Esophagus squamous epithelium (tissue), 5 donors: Measurements from ENCODE around the gene GEMIN7. TPM values are rescaled to one million over a fixed set of nuclear protein-coding genes. Genes with fewer than 3 reads are reported as not detected.
A peak's percentile ranks its signal among the peaks of the same experiment; 100 is the strongest.

Experiments used
- DNase-seq: peaks from one replicate; lab custom pipeline; 2025; lab: John Stamatoyannopoulos, UW
- H3K27ac ChIP-seq, 4 donors: fragments of 200-600 bp; sonication (generic); one replicate each; pipeline ENCODE4 v1.5.1; 2016 to 2019; ENCODE audit warnings: mild to moderate bottlenecking in 1 of 4
- H3K27me3 ChIP-seq, 4 donors: fragments of 200-600 bp; sonication (generic); 1 replicate in 3 of 4; 2 replicates in 1 of 4; pipeline versions ENCODE4 v1.5.1 to v1.6.0; 2017 to 2021; ENCODE audit warnings: antibody characterized with exemption in 1 of 4
- H3K36me3 ChIP-seq, 3 donors: fragments of 200-600 bp; sonication (generic); one replicate each; pipeline ENCODE4 v1.5.1; 2016 to 2019
- H3K4me1 ChIP-seq, 3 donors: fragments of 200-600 bp; sonication (generic); one replicate each; pipeline ENCODE4 v1.5.1; 2017 to 2019
- H3K4me3 ChIP-seq, 4 donors: fragments of 200-600 bp; sonication (generic); 1 replicate in 3 of 4; 2 replicates in 1 of 4; pipeline ENCODE4 v1.5.1; 2016 to 2019; ENCODE audit warnings: mild to moderate bottlenecking in 2 of 4, moderate library complexity in 1 of 4
- H3K9me3 ChIP-seq, 3 donors: fragments of 200-600 bp; sonication (generic); one replicate each; pipeline ENCODE4 v1.5.1; 2016 to 2019
- POLR2A ChIP-seq, 4 donors: fragments of 450-650 bp; IDR thresholded peaks; one replicate each; pipeline ENCODE4 v1.6.1; 2017; ENCODE audit warnings: antibody characterized with exemption in 4 of 4, mild to moderate bottlenecking in 4 of 4, moderate library complexity in 3 of 4
- WGBS, 2 donors: methylation state at CpG; one replicate each; pipeline ENCODE4 v1.1.5; 2018; 5-methylcytosine and 5-hydroxymethylcytosine counted together
- intact Hi-C: fragments of 100-400 bp; cut with DNase I; formaldehyde crosslinking; loops from one replicate; pipeline ENCODE4 v1.15.0; 2022
- total RNA-seq, 4 donors: library from RNA; depleted of rRNA; stranded (reverse); fragments of >200 nt; gene quantifications; one replicate each; pipeline ENCODE4 v1.1.0, GENCODE V29; 2016
- TF ChIP-seq, protein P1 (sequence below), 6 experiments: fragments of 450-650 bp in 4 of 6; fragments of 200-600 bp in 2 of 6; sonication (generic) in 2 of 6; IDR thresholded peaks; one replicate each; pipeline ENCODE4 v1.5.1; 2016 to 2019; ENCODE audit warnings: antibody characterized with exemption in 6 of 6, mild to moderate bottlenecking in 4 of 6, moderate library complexity in 4 of 6
- donor health status: DM: yes; HTN: yes; CAD: no.

GEMIN7 gene
- total RNA-seq, 4 donors from 2014 or later: 22.3 to 28.0 (median 25.4) TPM

- intact Hi-C loops: no loop called here
- DNase-seq: no peak
- Histone ChIP-seq H3K4me3 (no peak overlapping the region), H3K36me3 (peaks cover 6 to 91% (median 17%) of the 10 kb centered on the region in 3 donors), H3K4me1 (peaks cover 4 to 24% (median 8%) of the 10 kb centered on the region in 3 donors), H3K27ac (no peak overlapping the region), H3K9me3 (no peaks in the 10 kb centered on the region), H3K27me3 (no peaks in the 10 kb centered on the region)
- TF ChIP-seq POLR2A (IDR thresholded peaks at IDR 0.05): no peak
- TF ChIP-seq, protein P1, sequence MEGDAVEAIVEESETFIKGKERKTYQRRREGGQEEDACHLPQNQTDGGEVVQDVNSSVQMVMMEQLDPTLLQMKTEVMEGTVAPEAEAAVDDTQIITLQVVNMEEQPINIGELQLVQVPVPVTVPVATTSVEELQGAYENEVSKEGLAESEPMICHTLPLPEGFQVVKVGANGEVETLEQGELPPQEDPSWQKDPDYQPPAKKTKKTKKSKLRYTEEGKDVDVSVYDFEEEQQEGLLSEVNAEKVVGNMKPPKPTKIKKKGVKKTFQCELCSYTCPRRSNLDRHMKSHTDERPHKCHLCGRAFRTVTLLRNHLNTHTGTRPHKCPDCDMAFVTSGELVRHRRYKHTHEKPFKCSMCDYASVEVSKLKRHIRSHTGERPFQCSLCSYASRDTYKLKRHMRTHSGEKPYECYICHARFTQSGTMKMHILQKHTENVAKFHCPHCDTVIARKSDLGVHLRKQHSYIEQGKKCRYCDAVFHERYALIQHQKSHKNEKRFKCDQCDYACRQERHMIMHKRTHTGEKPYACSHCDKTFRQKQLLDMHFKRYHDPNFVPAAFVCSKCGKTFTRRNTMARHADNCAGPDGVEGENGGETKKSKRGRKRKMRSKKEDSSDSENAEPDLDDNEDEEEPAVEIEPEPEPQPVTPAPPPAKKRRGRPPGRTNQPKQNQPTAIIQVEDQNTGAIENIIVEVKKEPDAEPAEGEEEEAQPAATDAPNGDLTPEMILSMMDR (IDR thresholded peaks at IDR 0.05): no peak
- WGBS, 2 donors: 84 to 96% methylated on average over 4 of the region's 4 CpGs
Observed at GRCh38 chr19:45086480-45086879, 7.4 kb downstream of the GEMIN7 start.

DNA sequence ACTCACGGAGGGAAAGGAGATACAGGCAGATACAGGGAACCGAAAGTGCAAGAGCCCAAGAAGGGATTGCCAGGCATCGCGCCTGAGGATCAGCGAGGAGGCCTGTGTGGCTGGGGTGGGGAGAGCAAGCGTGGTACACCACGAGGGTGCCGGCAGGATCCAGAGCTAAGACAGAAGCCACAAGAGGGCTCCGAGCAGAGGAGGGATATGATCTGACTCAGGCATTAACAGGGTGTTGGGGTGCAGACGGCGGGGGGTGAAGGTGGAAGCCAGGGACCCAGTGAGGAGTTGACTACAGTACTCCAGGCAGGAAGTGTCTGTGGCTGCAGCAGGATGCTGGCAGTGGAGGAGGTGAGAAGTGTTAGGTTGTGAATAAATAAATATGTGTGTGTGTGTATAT is 8.5 kb downstream of the GEMIN7 start:
- peaks cover 0 to 80% (median 9%) of the 10 kb centered on the region in 3 donors for H3K36me3 ChIP-seq
- no peak for DNase-seq
- TF ChIP-seq POLR2A (IDR thresholded peaks at IDR 0.05): no peak
- TF ChIP-seq, protein P1 (IDR thresholded peaks at IDR 0.05): no peak
- intact Hi-C loops: no loop called here
- no peak overlapping the region for H3K4me3 ChIP-seq
- no peaks in the 10 kb centered on the region for H3K27me3 ChIP-seq
- no peaks in the 10 kb centered on the region for H3K9me3 ChIP-seq
- peaks cover 4 to 33% (median 8%) of the 10 kb centered on the region in 3 donors for H3K4me1 ChIP-seq
- WGBS, 2 donors: 57 to 75% methylated on average over 11 of the region's 11 CpGs
- H3K27ac ChIP-seq: no peak overlapping the region

DNA sequence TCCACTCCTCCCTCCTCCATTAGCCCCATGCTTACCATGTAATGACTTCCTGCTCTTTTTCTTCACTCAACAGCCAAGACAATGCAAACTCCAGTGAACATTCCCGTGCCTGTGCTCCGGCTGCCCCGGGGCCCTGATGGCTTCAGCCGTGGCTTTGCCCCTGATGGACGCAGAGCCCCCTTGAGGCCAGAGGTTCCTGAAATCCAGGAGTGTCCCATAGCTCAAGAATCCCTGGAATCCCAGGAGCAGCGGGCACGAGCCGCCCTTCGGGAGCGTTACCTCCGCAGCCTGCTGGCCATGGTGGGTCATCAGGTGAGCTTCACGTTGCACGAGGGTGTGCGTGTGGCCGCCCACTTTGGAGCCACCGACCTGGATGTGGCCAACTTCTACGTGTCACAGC is 11.0 kb downstream of the GEMIN7 start:
- H3K9me3 ChIP-seq: no peaks in the 10 kb centered on the region
- H3K4me1 ChIP-seq: peaks cover 19 to 50% (median 22%) of the 10 kb centered on the region in 3 donors
- no peak overlapping the region for H3K27ac ChIP-seq
- no peak overlapping the region for H3K4me3 ChIP-seq
- no peak for DNase-seq
- no peaks in the 10 kb centered on the region for H3K27me3 ChIP-seq
- 85 to 91% methylated on average over 5 to 8 of the region's 17 CpGs for WGBS, 2 donors
- TF ChIP-seq, protein P1 (IDR thresholded peaks at IDR 0.05): no peak
- no peak for TF ChIP-seq POLR2A (IDR thresholded peaks at IDR 0.05)
- intact Hi-C loops: no loop called here
- peaks cover 0 to 55% (median 9%) of the 10 kb centered on the region in 3 donors for H3K36me3 ChIP-seq

GRCh38 chr19:45090606-45091005 is 11.5 kb downstream of the GEMIN7 start:
- H3K4me3 ChIP-seq: peak overlapping the region in 3 of 4 donors; percentile 67 to 76 (median 74)
- H3K9me3 ChIP-seq: no peaks in the 10 kb centered on the region
- H3K27me3 ChIP-seq: no peaks in the 10 kb centered on the region
- peaks cover 0 to 49% (median 9%) of the 10 kb centered on the region in 3 donors for H3K36me3 ChIP-seq
- H3K27ac ChIP-seq: peak overlapping the region in 3 of 4 donors; percentile 43 to 95 (median 91)
- intact Hi-C loops: no loop called here
- no peak for TF ChIP-seq POLR2A (IDR thresholded peaks at IDR 0.05)
- TF ChIP-seq, protein P1 (IDR thresholded peaks at IDR 0.05): no peak
- 60 to 69% methylated on average over 5 of the region's 5 CpGs for WGBS, 2 donors
- no peak for DNase-seq
- H3K4me1 ChIP-seq: peaks cover 19 to 56% (median 28%) of the 10 kb centered on the region in 3 donors

- H3K27me3 ChIP-seq: no peaks in the 10 kb centered on the region
- H3K27ac ChIP-seq: peak overlapping the region; percentile 86 to 95 (median 92)
- DNase-seq: peak; percentile 76
- TF ChIP-seq, protein P1 (IDR thresholded peaks at IDR 0.05): no peak
- peak in 1 of 4 donors; percentile 33 for TF ChIP-seq POLR2A (IDR thresholded peaks at IDR 0.05)
- no peaks in the 10 kb centered on the region for H3K9me3 ChIP-seq
- 27 to 28% methylated on average over 33 of the region's 64 CpGs for WGBS, 2 donors
- peaks cover 19 to 63% (median 35%) of the 10 kb centered on the region in 3 donors for H3K4me1 ChIP-seq
- intact Hi-C loops: no loop called here
- H3K36me3 ChIP-seq: peaks cover 0 to 44% (median 9%) of the 10 kb centered on the region in 3 donors
- H3K4me3 ChIP-seq: peak overlapping the region; percentile 67 to 97 (median 75)
Observed at GRCh38 chr19:45091031-45091923, 12.2 kb downstream of the GEMIN7 start.
